ENCODE results near the gene OR56B1. TPM values are rescaled to one million over a fixed set of nuclear protein-coding genes. Genes with fewer than 3 reads are reported as not detected.
"Not testable (repeated sequence)": the region's sequence is repeated elsewhere in the genome, so short reads cannot be mapped to it uniquely, and the experiment has no call there.

Gene OR56B1
- total and polyA plus RNA-seq, 5 donors from 2014 or later = 0.09 TPM; not detected in 4

DNA sequence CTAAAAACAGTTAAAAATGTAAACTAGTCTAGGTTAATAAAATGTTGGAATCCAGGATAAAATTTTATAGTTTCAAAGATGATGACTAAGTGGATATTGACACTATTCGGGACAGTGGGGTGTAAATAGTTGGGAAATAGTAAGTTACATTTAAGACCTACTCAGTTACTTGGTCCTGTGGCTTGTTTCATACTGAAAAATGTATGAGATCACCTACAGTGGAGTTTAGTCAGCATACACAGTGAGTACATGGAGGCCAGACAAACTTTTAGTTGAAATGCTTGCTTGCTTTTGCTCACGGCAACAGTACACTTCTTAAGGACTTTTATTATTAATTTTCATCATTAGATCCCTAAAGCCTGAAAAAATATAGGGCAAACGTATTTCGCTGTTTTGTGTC lies 30.6 kb upstream of the OR56B1 start:
- Histone ChIP-seq H3K36me3 (ENCODE audit: control insufficient read depth, insufficient read depth, low read length) (peaks cover 90% of the 10 kb centered on the region), H3K9me3 (ENCODE audit: control insufficient read depth in 2 of 2, low read length in 2 of 2) (no peaks in the 10 kb centered on the region), H3K27ac (ENCODE audit: insufficient read depth, low read length, poor library complexity, severe bottlenecking) (peak overlapping the region; percentile 19), H3K4me3 (ENCODE audit: low read depth, low read length) (no peak overlapping the region), H3K4me1 (ENCODE audit: control insufficient read depth, insufficient read depth, low read length, poor library complexity, severe bottlenecking) (peaks cover 15% of the 10 kb centered on the region), H3K27me3 (ENCODE audit: control insufficient read depth, insufficient read depth, low read length) (no peaks in the 10 kb centered on the region)
- no peak overlapping the region for H3K4me3 Mint-ChIP-seq
- H3K27ac Mint-ChIP-seq = peak overlapping the region; percentile 30 to 37 (median 34)
- no peak for ATAC-seq (ENCODE audit: low read depth in 2 of 2)
- no peaks in the 10 kb centered on the region for H3K9me3 Mint-ChIP-seq
- H3K4me1 Mint-ChIP-seq = peaks cover 42 to 46% (median 43%) of the 10 kb centered on the region in 4 donors
- peaks cover 63% of the 10 kb centered on the region for H3K36me3 Mint-ChIP-seq
- DNase-seq = no peak
- no peaks in the 10 kb centered on the region for H3K27me3 Mint-ChIP-seq

DNA sequence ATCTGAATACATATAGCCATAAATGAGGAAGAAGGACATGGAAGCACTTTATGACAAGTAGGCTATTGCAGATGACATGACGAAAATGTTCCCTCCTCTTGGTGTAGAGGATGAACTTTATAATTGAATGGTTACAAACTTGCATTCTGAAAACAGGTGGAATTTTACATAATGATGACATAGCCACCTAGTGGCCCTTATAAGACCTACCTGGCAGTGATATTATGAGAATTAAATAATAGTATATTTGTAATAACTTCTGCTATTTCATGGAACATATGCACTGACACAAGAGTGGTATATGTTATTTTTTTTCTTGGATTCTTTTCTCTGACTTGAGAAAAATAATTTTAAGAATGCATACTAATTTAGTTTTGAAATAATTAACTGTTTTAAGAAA lies 23.7 kb upstream of the OR56B1 start:
- peaks cover 0 to 3% of the 10 kb centered on the region in 2 experiments for H3K9me3 ChIP-seq (ENCODE audit: control insufficient read depth in 2 of 2, low read length in 2 of 2)
- H3K4me1 ChIP-seq (ENCODE audit: control insufficient read depth, insufficient read depth, low read length, poor library complexity, severe bottlenecking) = no peaks in the 10 kb centered on the region
- Mint-ChIP-seq H3K4me1 (peaks cover 8 to 11% (median 9%) of the 10 kb centered on the region in 4 donors), H3K27me3 (no peaks in the 10 kb centered on the region), H3K4me3 (no peak overlapping the region), H3K27ac (peak overlapping the region in 2 of 3 donors; percentile 42 to 52), H3K9me3 (peaks cover 0 to 3% (median 0%) of the 10 kb centered on the region in 7 donors), H3K36me3 (peaks cover 23% of the 10 kb centered on the region)
- peak in 1 of 2 donors; percentile 59 for ATAC-seq (ENCODE audit: low read depth in 2 of 2)
- H3K27ac ChIP-seq (ENCODE audit: insufficient read depth, low read length, poor library complexity, severe bottlenecking) = no peak overlapping the region
- H3K36me3 ChIP-seq (ENCODE audit: control insufficient read depth, insufficient read depth, low read length) = peaks cover 38% of the 10 kb centered on the region
- no peaks in the 10 kb centered on the region for H3K27me3 ChIP-seq (ENCODE audit: control insufficient read depth, insufficient read depth, low read length)
- DNase-seq = peak in 1 of 3 donors; percentile 37
- no peak overlapping the region for H3K4me3 ChIP-seq (ENCODE audit: low read depth, low read length)

DNA sequence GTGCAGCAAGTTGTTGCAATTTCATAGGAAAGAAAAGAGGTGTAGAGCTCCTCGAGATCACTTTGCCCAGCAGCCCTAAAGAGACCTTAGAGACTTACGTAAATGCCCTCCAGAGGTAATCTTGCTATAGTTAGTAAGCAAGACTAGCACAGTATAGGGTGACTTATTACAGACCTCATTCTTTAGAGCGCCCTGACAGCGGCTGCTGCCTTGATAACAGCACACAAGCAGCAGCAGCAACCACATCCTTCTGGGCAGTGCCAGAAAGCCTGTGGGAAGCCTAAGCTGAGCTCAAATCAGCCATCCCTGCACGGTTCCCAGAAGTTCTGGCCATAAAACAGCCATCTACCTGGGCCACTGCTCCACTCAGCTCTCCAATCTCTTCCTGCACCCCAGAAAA lies 22.6 kb upstream of the OR56B1 start:
- H3K27ac ChIP-seq (ENCODE audit: insufficient read depth, low read length, poor library complexity, severe bottlenecking) = no peak overlapping the region
- no peak overlapping the region for H3K4me3 ChIP-seq (ENCODE audit: low read depth, low read length)
- H3K27me3 Mint-ChIP-seq = no peaks in the 10 kb centered on the region
- peaks cover 0 to 5% (median 2%) of the 10 kb centered on the region in 7 donors for H3K9me3 Mint-ChIP-seq
- H3K4me1 Mint-ChIP-seq = peaks cover 3 to 9% (median 6%) of the 10 kb centered on the region in 4 donors
- H3K36me3 Mint-ChIP-seq = peaks cover 20% of the 10 kb centered on the region
- no peak overlapping the region for H3K4me3 Mint-ChIP-seq
- peak in 1 of 2 donors; percentile 14 for ATAC-seq (ENCODE audit: low read depth in 2 of 2)
- H3K27ac Mint-ChIP-seq = peak overlapping the region in 1 of 3 donors; percentile 38
- no peaks in the 10 kb centered on the region for H3K4me1 ChIP-seq (ENCODE audit: control insufficient read depth, insufficient read depth, low read length, poor library complexity, severe bottlenecking)
- no peaks in the 10 kb centered on the region for H3K27me3 ChIP-seq (ENCODE audit: control insufficient read depth, insufficient read depth, low read length)
- peaks cover 0 to 3% of the 10 kb centered on the region in 2 experiments for H3K9me3 ChIP-seq (ENCODE audit: control insufficient read depth in 2 of 2, low read length in 2 of 2)
- H3K36me3 ChIP-seq (ENCODE audit: control insufficient read depth, insufficient read depth, low read length) = peaks cover 26% of the 10 kb centered on the region
- no peak for DNase-seq

DNA sequence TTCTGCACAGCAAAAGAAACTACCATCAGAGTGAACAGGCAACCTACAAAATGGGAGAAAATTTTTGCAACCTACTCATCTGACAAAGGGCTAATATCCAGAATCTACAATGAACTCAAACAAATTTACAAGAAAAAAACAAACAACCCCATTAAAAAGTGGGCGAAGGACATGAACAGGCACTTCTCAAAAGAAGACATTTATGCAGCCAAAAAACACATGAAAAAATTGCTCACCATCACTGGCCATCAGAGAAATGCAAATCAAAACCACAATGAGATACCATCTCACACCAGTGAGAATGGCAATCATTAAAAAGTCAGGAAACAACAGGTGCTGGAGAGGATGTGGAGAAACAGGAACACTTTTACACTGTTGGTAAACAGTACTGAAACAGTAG lies 19.7 kb upstream of the OR56B1 start:
- H3K4me1 Mint-ChIP-seq; H3K4me3 ChIP-seq (ENCODE audit: low read depth, low read length); H3K27me3 Mint-ChIP-seq; H3K27ac Mint-ChIP-seq; H3K27ac ChIP-seq (ENCODE audit: insufficient read depth, low read length, poor library complexity, severe bottlenecking); DNase-seq; H3K9me3 Mint-ChIP-seq; ATAC-seq (ENCODE audit: low read depth in 2 of 2); H3K4me1 ChIP-seq (ENCODE audit: control insufficient read depth, insufficient read depth, low read length, poor library complexity, severe bottlenecking); H3K27me3 ChIP-seq (ENCODE audit: control insufficient read depth, insufficient read depth, low read length); H3K4me3 Mint-ChIP-seq; H3K9me3 ChIP-seq (ENCODE audit: control insufficient read depth in 2 of 2, low read length in 2 of 2); H3K36me3 ChIP-seq (ENCODE audit: control insufficient read depth, insufficient read depth, low read length): not testable (repeated sequence)
- peaks cover 19% of the 10 kb centered on the region for H3K36me3 Mint-ChIP-seq

DNA sequence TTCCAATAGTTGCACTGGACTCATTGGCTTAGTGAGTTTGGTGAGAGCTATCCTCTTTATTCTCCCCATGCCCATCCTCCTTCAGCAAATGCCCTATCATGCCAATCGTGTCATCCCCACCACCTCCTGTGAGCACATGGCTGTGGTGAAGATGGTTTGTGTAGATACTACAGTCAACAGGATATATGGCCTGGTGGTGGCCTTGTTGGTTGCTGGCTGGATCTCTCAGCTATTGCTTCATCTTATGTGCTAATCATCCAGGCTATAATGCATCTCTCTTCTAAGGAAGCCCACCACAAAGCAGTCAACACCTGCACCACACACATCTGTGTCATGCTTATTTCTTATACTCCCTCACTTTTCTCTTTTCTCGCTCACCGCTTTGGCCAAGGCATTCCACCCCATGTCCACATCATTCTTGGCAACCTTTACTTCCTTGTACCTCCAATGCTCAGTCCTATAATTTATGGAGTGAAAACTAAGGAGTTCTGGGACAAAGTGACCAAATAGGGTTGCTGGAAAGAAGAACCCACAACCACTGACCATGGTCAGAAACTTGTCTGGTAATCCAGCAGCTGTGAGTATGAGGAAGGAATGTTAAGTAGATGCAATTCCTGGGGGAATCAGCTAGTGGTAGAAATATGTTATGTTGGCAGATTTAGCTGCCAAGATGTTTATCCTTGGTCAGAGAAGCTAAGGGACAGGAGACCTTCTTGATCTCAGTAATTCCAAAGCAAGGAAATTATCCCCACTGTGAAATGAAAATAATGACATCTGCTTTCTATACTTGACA lies 16.3 kb upstream of the OR56B1 start:
- H3K27ac ChIP-seq (ENCODE audit: insufficient read depth, low read length, poor library complexity, severe bottlenecking) = no peak overlapping the region
- peak overlapping the region in 1 of 3 donors; percentile 16 for H3K27ac Mint-ChIP-seq
- peaks cover 19% of the 10 kb centered on the region for H3K36me3 Mint-ChIP-seq
- H3K4me1 Mint-ChIP-seq = no peaks in the 10 kb centered on the region
- ATAC-seq (ENCODE audit: low read depth in 2 of 2) (no peak), DNase-seq (no peak)
- H3K4me3 Mint-ChIP-seq = no peak overlapping the region
- H3K9me3 ChIP-seq (ENCODE audit: control insufficient read depth in 2 of 2, low read length in 2 of 2) = peaks cover 0 to 3% of the 10 kb centered on the region in 2 experiments
- H3K4me1 ChIP-seq (ENCODE audit: control insufficient read depth, insufficient read depth, low read length, poor library complexity, severe bottlenecking) = no peaks in the 10 kb centered on the region
- H3K36me3 ChIP-seq (ENCODE audit: control insufficient read depth, insufficient read depth, low read length) = peaks cover 5% of the 10 kb centered on the region
- H3K9me3 Mint-ChIP-seq = peaks cover 0 to 6% (median 3%) of the 10 kb centered on the region in 7 donors
- peaks cover 4% of the 10 kb centered on the region for H3K27me3 Mint-ChIP-seq
- no peak overlapping the region for H3K4me3 ChIP-seq (ENCODE audit: low read depth, low read length)
- H3K27me3 ChIP-seq (ENCODE audit: control insufficient read depth, insufficient read depth, low read length) = no peaks in the 10 kb centered on the region

DNA sequence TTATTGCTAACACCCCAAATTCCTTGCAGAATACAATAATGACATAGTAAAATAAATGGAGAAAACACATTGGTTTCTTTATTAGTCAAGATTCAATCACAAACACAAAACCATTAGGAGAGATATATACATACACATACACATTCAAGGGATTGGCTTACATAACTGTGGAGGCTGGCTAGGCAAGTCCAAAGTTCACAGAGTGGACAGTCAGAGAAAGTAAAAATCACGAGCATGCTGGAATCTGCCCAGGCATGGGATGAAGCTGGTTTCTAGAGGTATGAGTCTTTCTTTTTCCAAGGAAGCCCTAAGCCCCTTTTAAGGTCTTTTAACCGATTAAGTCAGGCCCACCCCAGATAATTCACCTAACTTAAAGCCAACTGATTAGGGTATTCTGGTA lies 13.6 kb upstream of the OR56B1 start:
- Mint-ChIP-seq H3K4me1 (no peaks in the 10 kb centered on the region), H3K9me3 (peaks cover 0 to 6% (median 0%) of the 10 kb centered on the region in 7 donors), H3K27me3 (peaks cover 4% of the 10 kb centered on the region), H3K36me3 (peaks cover 19% of the 10 kb centered on the region), H3K4me3 (no peak overlapping the region), H3K27ac (no peak overlapping the region)
- ATAC-seq (ENCODE audit: low read depth in 2 of 2) = no peak
- Histone ChIP-seq H3K27ac (ENCODE audit: insufficient read depth, low read length, poor library complexity, severe bottlenecking) (no peak overlapping the region), H3K4me1 (ENCODE audit: control insufficient read depth, insufficient read depth, low read length, poor library complexity, severe bottlenecking) (no peaks in the 10 kb centered on the region), H3K4me3 (ENCODE audit: low read depth, low read length) (no peak overlapping the region), H3K9me3 (ENCODE audit: control insufficient read depth in 2 of 2, low read length in 2 of 2) (no peaks in the 10 kb centered on the region), H3K27me3 (ENCODE audit: control insufficient read depth, insufficient read depth, low read length) (no peaks in the 10 kb centered on the region), H3K36me3 (ENCODE audit: control insufficient read depth, insufficient read depth, low read length) (peaks cover 5% of the 10 kb centered on the region)
- DNase-seq = no peak

DNA sequence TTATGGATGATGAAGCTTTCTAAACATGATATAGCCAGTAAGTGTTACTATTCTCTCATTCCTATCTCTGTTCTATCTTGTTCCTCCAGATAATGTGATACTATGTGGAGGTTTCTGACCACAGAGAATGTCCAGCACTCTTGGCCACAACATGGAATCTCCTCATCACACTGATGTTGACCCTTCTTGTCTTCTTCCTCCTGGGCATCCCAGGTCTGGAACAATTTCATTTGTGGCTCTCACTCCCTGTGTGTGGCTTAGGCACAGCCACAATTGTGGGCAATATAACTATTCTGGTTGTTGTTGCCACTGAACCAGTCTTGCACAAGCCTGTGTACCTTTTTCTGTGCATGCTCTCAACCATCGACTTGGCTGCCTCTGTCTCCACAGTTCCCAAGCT lies 9.9 kb upstream of the OR56B1 start:
- no peaks in the 10 kb centered on the region for H3K4me1 Mint-ChIP-seq
- H3K27ac Mint-ChIP-seq = no peak overlapping the region
- H3K4me1 ChIP-seq (ENCODE audit: control insufficient read depth, insufficient read depth, low read length, poor library complexity, severe bottlenecking) = no peaks in the 10 kb centered on the region
- H3K9me3 ChIP-seq (ENCODE audit: control insufficient read depth in 2 of 2, low read length in 2 of 2) = no peaks in the 10 kb centered on the region
- peaks cover 7% of the 10 kb centered on the region for H3K36me3 Mint-ChIP-seq
- no peaks in the 10 kb centered on the region for H3K36me3 ChIP-seq (ENCODE audit: control insufficient read depth, insufficient read depth, low read length)
- H3K27me3 Mint-ChIP-seq = peaks cover 4% of the 10 kb centered on the region
- no peak for DNase-seq
- H3K27ac ChIP-seq (ENCODE audit: insufficient read depth, low read length, poor library complexity, severe bottlenecking) = no peak overlapping the region
- peaks cover 0 to 2% (median 0%) of the 10 kb centered on the region in 7 donors for H3K9me3 Mint-ChIP-seq
- H3K4me3 ChIP-seq (ENCODE audit: low read depth, low read length) = no peak overlapping the region
- no peak for ATAC-seq (ENCODE audit: low read depth in 2 of 2)
- H3K27me3 ChIP-seq (ENCODE audit: control insufficient read depth, insufficient read depth, low read length) = no peaks in the 10 kb centered on the region
- no peak overlapping the region for H3K4me3 Mint-ChIP-seq

DNA sequence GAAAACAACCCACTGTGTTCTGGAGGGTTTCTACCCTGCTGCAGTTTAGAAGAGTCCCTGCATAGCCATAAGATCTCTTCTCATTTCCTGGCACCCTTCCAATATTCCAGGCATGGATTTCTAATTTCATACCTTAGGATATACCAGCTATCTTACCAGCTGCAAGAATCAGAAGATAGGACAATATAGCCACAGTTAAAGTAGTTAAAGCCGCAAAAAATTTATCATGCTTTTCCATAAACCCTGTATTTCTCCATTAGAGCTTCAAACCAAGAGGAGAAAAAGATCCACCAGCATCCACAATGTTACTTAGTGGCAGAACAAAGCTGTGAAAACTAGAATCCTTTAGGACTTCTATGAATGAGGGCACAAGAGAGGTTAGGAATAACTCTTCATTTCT lies 8.6 kb upstream of the OR56B1 start:
- peaks cover 4% of the 10 kb centered on the region for H3K27me3 Mint-ChIP-seq
- H3K36me3 Mint-ChIP-seq = peaks cover 7% of the 10 kb centered on the region
- no peak overlapping the region for H3K27ac Mint-ChIP-seq
- H3K9me3 Mint-ChIP-seq = peaks cover 0 to 2% (median 0%) of the 10 kb centered on the region in 7 donors
- no peaks in the 10 kb centered on the region for H3K36me3 ChIP-seq (ENCODE audit: control insufficient read depth, insufficient read depth, low read length)
- ATAC-seq (ENCODE audit: low read depth in 2 of 2) (no peak), DNase-seq (no peak)
- no peak overlapping the region for H3K4me3 ChIP-seq (ENCODE audit: low read depth, low read length)
- H3K9me3 ChIP-seq (ENCODE audit: control insufficient read depth in 2 of 2, low read length in 2 of 2) = no peaks in the 10 kb centered on the region
- no peaks in the 10 kb centered on the region for H3K4me1 ChIP-seq (ENCODE audit: control insufficient read depth, insufficient read depth, low read length, poor library complexity, severe bottlenecking)
- no peak overlapping the region for H3K27ac ChIP-seq (ENCODE audit: insufficient read depth, low read length, poor library complexity, severe bottlenecking)
- H3K4me1 Mint-ChIP-seq = no peaks in the 10 kb centered on the region
- H3K27me3 ChIP-seq (ENCODE audit: control insufficient read depth, insufficient read depth, low read length) = no peaks in the 10 kb centered on the region
- H3K4me3 Mint-ChIP-seq = no peak overlapping the region
